HEK293 (cell line): ENCODE data around the gene TPCN2.

ENCODE experiments used
- CTCF ChIP-seq: fragments of 450-650 bp; formaldehyde crosslinking; IDR thresholded peaks from 2 replicates; pipeline ENCODE4 v1.5.1; 2016; ENCODE audit warnings: missing biosample characterization, missing genetic modification characterization
- MZF1 ChIP-seq: fragments of 450-650 bp; formaldehyde crosslinking; IDR thresholded peaks from 2 replicates; pipeline ENCODE4 v1.5.1; 2017; ENCODE audit warnings: missing biosample characterization, missing genetic modification characterization, borderline replicate concordance
- OSR2 ChIP-seq: fragments of 450-650 bp; formaldehyde crosslinking; IDR thresholded peaks from 2 replicates; pipeline ENCODE4 v1.5.1; 2016; ENCODE audit warnings: missing biosample characterization, missing genetic modification characterization
- REST ChIP-seq: fragments of 450-650 bp; formaldehyde crosslinking; IDR thresholded peaks from 2 replicates; pipeline ENCODE4 v1.5.1; 2016; ENCODE audit warnings: missing biosample characterization, missing genetic modification characterization
- SETDB1 ChIP-seq: IDR thresholded peaks from one replicate; pipeline ENCODE4 v1.6.1; 2017; ENCODE audit warnings: mild to moderate bottlenecking, low read length, moderate library complexity, mixed read lengths; ENCODE audit not compliant: insufficient read length
- TCF7L2 ChIP-seq: IDR thresholded peaks from 2 replicates; pipeline ENCODE4 v1.6.1; 2011; ENCODE audit warnings: low read depth, mild to moderate bottlenecking, inconsistent platforms, low read length, moderate library complexity, borderline replicate concordance
- ZBTB11 ChIP-seq: fragments of 450-650 bp; formaldehyde crosslinking; conservative IDR thresholded peaks from 2 replicates; pipeline ENCODE4 v1.5.1; 2016; ENCODE audit warnings: low read depth, missing biosample characterization, missing genetic modification characterization
- ZBTB21 ChIP-seq: fragments of 450-650 bp; formaldehyde crosslinking; IDR thresholded peaks from 2 replicates; pipeline ENCODE4 v1.5.1; 2017; ENCODE audit warnings: missing biosample characterization, missing genetic modification characterization
- ZNF121 ChIP-seq: fragments of 450-650 bp; formaldehyde crosslinking; IDR thresholded peaks from 2 replicates; pipeline ENCODE4 v1.5.1; 2016; ENCODE audit warnings: missing biosample characterization, missing genetic modification characterization
- ZNF221 ChIP-seq: fragments of 450-650 bp; formaldehyde crosslinking; IDR thresholded peaks from 2 replicates; pipeline ENCODE4 v1.5.1; 2017; ENCODE audit warnings: missing biosample characterization, missing genetic modification characterization, borderline replicate concordance

GRCh38 chr11:69065147-69065710 is 16.5 kb downstream of the TPCN2 start:
- TF ChIP-seq ZNF121 = no peak
- TF ChIP-seq TCF7L2 = no peak
- TF ChIP-seq ZBTB21 (tag by site-specific recombination) = no peak
- no peak for TF ChIP-seq CTCF (tag by site-specific recombination)
- no peak for TF ChIP-seq ZBTB11
- TF ChIP-seq MZF1 (tag by site-specific recombination) = no peak
- TF ChIP-seq SETDB1 = no peak
- no peak for TF ChIP-seq REST (tag by site-specific recombination)
- TF ChIP-seq ZNF221 (tag by site-specific recombination) = no peak
- no peak for TF ChIP-seq OSR2 (tag by site-specific recombination)
